ENCODE measurements around the gene EFR3B.

The EFR3B gene

DNA sequence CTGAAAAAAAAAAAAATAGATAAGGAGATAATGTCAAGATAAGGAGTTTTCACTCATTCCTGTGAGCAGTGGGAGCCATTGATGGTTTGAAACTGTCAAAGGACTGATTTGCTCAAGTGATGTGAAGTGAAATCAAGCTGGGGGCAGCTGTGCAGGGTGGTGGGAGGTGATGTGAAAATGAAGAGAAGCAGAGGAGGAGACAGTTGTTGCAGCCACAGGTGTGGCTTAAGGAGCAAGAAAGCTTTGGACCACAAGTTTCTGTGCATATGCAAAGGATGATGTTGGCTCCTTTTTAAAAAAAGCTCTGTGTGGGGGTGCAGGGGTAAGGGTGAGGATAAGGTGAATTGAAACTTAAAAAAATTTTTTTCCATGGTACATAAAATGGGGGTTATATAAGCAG, 8.3 kb downstream of the EFR3B start:
- no peaks in the 10 kb centered on the region for H3K27me3 ChIP-seq (ENCODE audit: control insufficient read depth, insufficient read depth, low read length, poor library complexity, severe bottlenecking)
- H3K9me3 ChIP-seq (ENCODE audit: control insufficient read depth, low read length), result no peaks in the 10 kb centered on the region
- no peaks in the 10 kb centered on the region for H3K4me1 ChIP-seq (ENCODE audit: control insufficient read depth, insufficient read depth, low read length)
- H3K4me3 ChIP-seq (ENCODE audit: insufficient read depth, low read depth, low read length), result no peak overlapping the region
- H3K36me3 ChIP-seq (ENCODE audit: control insufficient read depth, insufficient read depth, low read length), result no peaks in the 10 kb centered on the region
- H3K27ac ChIP-seq (ENCODE audit: insufficient read depth, low read depth, low read length, poor library complexity, severe bottlenecking), result no peak overlapping the region

DNA sequence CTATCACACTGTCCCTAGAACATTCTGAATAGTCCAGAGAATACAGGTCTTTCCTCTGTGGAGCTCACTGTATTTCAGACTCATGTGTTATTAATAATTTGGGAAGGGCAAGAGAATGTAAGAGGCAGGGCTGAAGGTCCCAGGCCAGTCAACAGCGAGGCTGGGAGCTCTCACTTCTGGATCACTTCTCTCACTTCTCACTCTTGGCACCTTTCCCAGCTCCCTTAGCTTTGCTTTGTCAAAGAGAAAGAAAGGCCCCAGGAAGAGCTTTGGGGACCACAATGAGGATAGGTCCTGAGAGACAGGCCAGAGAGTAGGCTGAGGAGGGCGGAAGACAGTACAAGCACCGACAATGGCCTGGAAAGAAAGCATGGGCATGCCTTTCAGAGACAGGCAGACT, 11.2 kb downstream of the EFR3B start:
- WGBS, 2 experiments, result 88 to 91% methylated on average over 3 of the region's 3 CpGs
- Histone ChIP-seq H3K27ac (ENCODE audit: insufficient read depth, low read depth, low read length, poor library complexity, severe bottlenecking) (no peak overlapping the region), H3K36me3 (ENCODE audit: control insufficient read depth, insufficient read depth, low read length) (no peaks in the 10 kb centered on the region), H3K4me1 (ENCODE audit: control insufficient read depth, insufficient read depth, low read length) (peaks cover 4% of the 10 kb centered on the region), H3K4me3 (ENCODE audit: insufficient read depth, low read depth, low read length) (no peak overlapping the region), H3K9me3 (ENCODE audit: control insufficient read depth, low read length) (no peaks in the 10 kb centered on the region), H3K27me3 (ENCODE audit: control insufficient read depth, insufficient read depth, low read length, poor library complexity, severe bottlenecking) (no peaks in the 10 kb centered on the region)

DNA sequence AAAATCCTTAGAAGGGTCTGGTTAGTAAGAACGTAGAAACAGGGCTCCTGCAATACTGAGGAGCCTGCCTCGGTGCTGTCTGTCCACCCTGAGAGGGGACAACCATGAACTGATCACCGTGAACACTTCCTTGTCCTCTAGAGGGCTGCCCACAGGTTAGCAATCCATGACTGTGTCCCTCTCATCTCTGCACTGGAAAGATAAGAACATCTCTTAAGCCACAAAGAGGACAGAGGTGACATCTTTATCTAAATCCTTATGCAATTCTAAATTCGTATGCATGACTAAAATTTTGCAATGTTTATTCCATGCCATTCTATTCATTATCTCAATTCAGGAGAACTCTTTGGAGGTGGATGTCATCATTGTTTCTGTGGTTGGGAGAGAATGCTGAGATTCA, 12.8 kb downstream of the EFR3B start:
- Histone ChIP-seq H3K9me3 (ENCODE audit: control insufficient read depth, low read length) (no peaks in the 10 kb centered on the region), H3K4me3 (ENCODE audit: insufficient read depth, low read depth, low read length) (no peak overlapping the region), H3K4me1 (ENCODE audit: control insufficient read depth, insufficient read depth, low read length) (peaks cover 4% of the 10 kb centered on the region), H3K27ac (ENCODE audit: insufficient read depth, low read depth, low read length, poor library complexity, severe bottlenecking) (no peak overlapping the region), H3K27me3 (ENCODE audit: control insufficient read depth, insufficient read depth, low read length, poor library complexity, severe bottlenecking) (no peaks in the 10 kb centered on the region), H3K36me3 (ENCODE audit: control insufficient read depth, insufficient read depth, low read length) (no peaks in the 10 kb centered on the region)
- 86 to 89% methylated on average over 4 of the region's 4 CpGs for WGBS, 2 experiments

- H3K9me3 ChIP-seq (ENCODE audit: control insufficient read depth, low read length), result no peaks in the 10 kb centered on the region
- peaks cover 4% of the 10 kb centered on the region for H3K4me1 ChIP-seq (ENCODE audit: control insufficient read depth, insufficient read depth, low read length)
- WGBS, 2 experiments, result 92 to 95% methylated on average over 9 of the region's 9 CpGs
- H3K27me3 ChIP-seq (ENCODE audit: control insufficient read depth, insufficient read depth, low read length, poor library complexity, severe bottlenecking), result no peaks in the 10 kb centered on the region
- H3K36me3 ChIP-seq (ENCODE audit: control insufficient read depth, insufficient read depth, low read length), result no peaks in the 10 kb centered on the region
- H3K27ac ChIP-seq (ENCODE audit: insufficient read depth, low read depth, low read length, poor library complexity, severe bottlenecking), result no peak overlapping the region
- no peak overlapping the region for H3K4me3 ChIP-seq (ENCODE audit: insufficient read depth, low read depth, low read length)
These were observed 13.6 kb downstream of the EFR3B start for GRCh38 chr2:25055376-25055920.

DNA sequence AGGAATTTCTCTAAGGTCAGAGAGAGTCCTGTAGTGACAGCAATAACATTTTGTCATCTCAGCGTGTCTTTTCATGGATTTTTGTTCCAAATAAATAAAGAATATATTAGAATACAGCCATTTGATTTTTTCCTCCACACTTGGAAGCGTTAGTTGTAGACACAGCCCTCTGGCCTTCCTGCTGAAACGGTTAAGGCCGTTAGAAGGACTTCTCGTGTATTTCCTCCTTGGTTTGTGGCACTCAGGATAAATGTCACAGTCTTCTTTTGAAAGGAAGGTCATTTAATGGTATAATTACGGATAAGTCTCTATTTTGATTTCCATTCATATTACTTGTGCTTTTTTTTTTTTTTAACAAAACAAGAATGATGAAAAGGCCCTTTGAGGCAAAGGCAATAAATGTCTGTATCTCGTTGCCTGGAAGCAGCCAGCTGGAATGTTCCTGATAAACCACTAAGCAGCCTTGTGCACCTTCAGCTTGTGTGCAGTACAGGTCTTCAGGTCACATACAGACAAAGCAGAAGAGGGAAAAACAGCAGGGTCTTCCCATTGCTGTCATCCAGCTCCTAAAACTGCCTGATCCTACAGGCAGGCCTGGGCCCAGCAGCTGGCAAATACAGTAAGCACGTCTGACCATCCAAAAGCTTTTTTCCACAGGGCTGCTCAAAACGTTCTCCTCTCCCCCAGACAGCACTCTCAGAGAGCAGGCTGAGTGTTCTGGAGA, 14.4 kb downstream of the EFR3B start:
- H3K4me1 ChIP-seq (ENCODE audit: control insufficient read depth, insufficient read depth, low read length), result peaks cover 4% of the 10 kb centered on the region
- no peaks in the 10 kb centered on the region for H3K27me3 ChIP-seq (ENCODE audit: control insufficient read depth, insufficient read depth, low read length, poor library complexity, severe bottlenecking)
- H3K9me3 ChIP-seq (ENCODE audit: control insufficient read depth, low read length), result no peaks in the 10 kb centered on the region
- no peaks in the 10 kb centered on the region for H3K36me3 ChIP-seq (ENCODE audit: control insufficient read depth, insufficient read depth, low read length)
- WGBS, 2 experiments, result 89 to 91% methylated on average over 8 of the region's 9 CpGs
- no peak overlapping the region for H3K27ac ChIP-seq (ENCODE audit: insufficient read depth, low read depth, low read length, poor library complexity, severe bottlenecking)
- no peak overlapping the region for H3K4me3 ChIP-seq (ENCODE audit: insufficient read depth, low read depth, low read length)

GRCh38 chr2:25062511-25062917, 20.6 kb downstream of the EFR3B start:
- Histone ChIP-seq H3K4me1 (ENCODE audit: control insufficient read depth, insufficient read depth, low read length) (no peaks in the 10 kb centered on the region), H3K27me3 (ENCODE audit: control insufficient read depth, insufficient read depth, low read length, poor library complexity, severe bottlenecking) (no peaks in the 10 kb centered on the region), H3K9me3 (ENCODE audit: control insufficient read depth, low read length) (no peaks in the 10 kb centered on the region), H3K27ac (ENCODE audit: insufficient read depth, low read depth, low read length, poor library complexity, severe bottlenecking) (no peak overlapping the region), H3K36me3 (ENCODE audit: control insufficient read depth, insufficient read depth, low read length) (no peaks in the 10 kb centered on the region), H3K4me3 (ENCODE audit: insufficient read depth, low read depth, low read length) (no peak overlapping the region)
- 87 to 88% methylated on average over 10 to 11 of the region's 11 CpGs for WGBS, 2 experiments

DNA sequence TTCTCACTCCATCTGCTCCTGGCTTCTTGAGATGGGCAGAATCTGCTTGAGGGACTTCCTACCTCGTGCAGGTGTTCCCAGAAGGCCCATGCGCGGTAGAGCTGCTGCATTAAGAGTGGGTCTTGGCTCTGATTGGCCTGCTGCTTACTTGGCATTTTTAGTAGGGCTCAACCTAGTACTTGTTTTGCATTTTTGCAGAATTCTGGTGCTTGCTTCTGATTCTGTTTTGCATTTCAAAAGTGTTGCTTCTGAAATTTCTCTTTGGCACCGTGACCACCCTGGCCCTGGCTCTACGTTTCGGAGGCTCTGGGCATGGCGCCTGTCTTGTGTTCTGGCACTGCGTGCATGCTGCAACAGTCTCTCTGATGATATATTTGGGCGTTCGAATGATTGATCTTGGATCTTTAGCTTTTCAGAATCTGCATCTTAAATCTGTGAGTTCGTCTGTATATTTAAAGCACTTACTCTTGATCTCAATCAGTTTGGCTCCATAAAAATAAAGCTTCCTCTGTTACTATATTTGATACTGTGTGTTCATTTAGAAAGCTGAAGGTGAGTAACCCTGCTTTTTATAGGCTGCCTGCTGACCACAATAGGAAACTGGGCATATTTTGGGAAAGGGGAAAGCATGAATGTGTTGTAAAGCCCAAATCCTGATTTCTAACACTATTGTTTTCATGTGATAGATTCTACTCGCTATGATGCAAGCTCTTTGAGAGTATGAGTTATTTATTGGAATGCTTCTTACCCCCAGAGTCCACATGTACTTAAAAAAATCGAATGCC, 22.2 kb downstream of the EFR3B start:
- 89 to 93% methylated on average over 13 of the region's 13 CpGs for WGBS, 2 experiments
- Histone ChIP-seq H3K27me3 (ENCODE audit: control insufficient read depth, insufficient read depth, low read length, poor library complexity, severe bottlenecking) (no peaks in the 10 kb centered on the region), H3K4me3 (ENCODE audit: insufficient read depth, low read depth, low read length) (no peak overlapping the region), H3K9me3 (ENCODE audit: control insufficient read depth, low read length) (no peaks in the 10 kb centered on the region), H3K4me1 (ENCODE audit: control insufficient read depth, insufficient read depth, low read length) (no peaks in the 10 kb centered on the region), H3K27ac (ENCODE audit: insufficient read depth, low read depth, low read length, poor library complexity, severe bottlenecking) (no peak overlapping the region), H3K36me3 (ENCODE audit: control insufficient read depth, insufficient read depth, low read length) (no peaks in the 10 kb centered on the region)

- Histone ChIP-seq H3K27me3 (ENCODE audit: control insufficient read depth, insufficient read depth, low read length, poor library complexity, severe bottlenecking) (no peaks in the 10 kb centered on the region), H3K4me1 (ENCODE audit: control insufficient read depth, insufficient read depth, low read length) (no peaks in the 10 kb centered on the region), H3K27ac (ENCODE audit: insufficient read depth, low read depth, low read length, poor library complexity, severe bottlenecking) (no peak overlapping the region), H3K36me3 (ENCODE audit: control insufficient read depth, insufficient read depth, low read length) (no peaks in the 10 kb centered on the region), H3K4me3 (ENCODE audit: insufficient read depth, low read depth, low read length) (no peak overlapping the region), H3K9me3 (ENCODE audit: control insufficient read depth, low read length) (no peaks in the 10 kb centered on the region)
- 91 to 92% methylated on average over 4 of the region's 4 CpGs for WGBS, 2 experiments
These were observed 23.9 kb downstream of the EFR3B start for GRCh38 chr2:25065768-25066167.

- no peak overlapping the region for H3K27ac ChIP-seq (ENCODE audit: insufficient read depth, low read depth, low read length, poor library complexity, severe bottlenecking)
- 78 to 85% methylated on average over 2 of the region's 2 CpGs for WGBS, 2 experiments
These were observed 24.6 kb downstream of the EFR3B start for GRCh38 chr2:25066455-25066854.

GRCh38 chr2:25068217-25068616, 26.3 kb downstream of the EFR3B start:
- WGBS, 2 experiments, result 92 to 97% methylated on average over 5 of the region's 5 CpGs
- Histone ChIP-seq H3K27ac (ENCODE audit: insufficient read depth, low read depth, low read length, poor library complexity, severe bottlenecking) (no peak overlapping the region), H3K27me3 (ENCODE audit: control insufficient read depth, insufficient read depth, low read length, poor library complexity, severe bottlenecking) (no peaks in the 10 kb centered on the region), H3K9me3 (ENCODE audit: control insufficient read depth, low read length) (no peaks in the 10 kb centered on the region), H3K36me3 (ENCODE audit: control insufficient read depth, insufficient read depth, low read length) (no peaks in the 10 kb centered on the region), H3K4me3 (ENCODE audit: insufficient read depth, low read depth, low read length) (no peak overlapping the region), H3K4me1 (ENCODE audit: control insufficient read depth, insufficient read depth, low read length) (no peaks in the 10 kb centered on the region)

More at GRCh38 chr2:25066455-25066854, 24.6 kb downstream of the EFR3B start:
- Histone ChIP-seq H3K4me1 (ENCODE audit: control insufficient read depth, insufficient read depth, low read length) (no peaks in the 10 kb centered on the region), H3K27me3 (ENCODE audit: control insufficient read depth, insufficient read depth, low read length, poor library complexity, severe bottlenecking) (no peaks in the 10 kb centered on the region), H3K4me3 (ENCODE audit: insufficient read depth, low read depth, low read length) (no peak overlapping the region), H3K36me3 (ENCODE audit: control insufficient read depth, insufficient read depth, low read length) (no peaks in the 10 kb centered on the region), H3K9me3 (ENCODE audit: control insufficient read depth, low read length) (no peaks in the 10 kb centered on the region)
